OCI-LY7 (cell line): ENCODE results near the gene IST1. TPM values are rescaled to one million over a fixed set of nuclear protein-coding genes. Genes with fewer than 3 reads are reported as not detected.

Experiments
- BruUV-seq: library from RNA; stranded (reverse); fragments of 400-500 nt; replicated peaks from 2 replicates; lab custom pipeline; 2021; lab: Mats Ljungman, UMichigan
- CTCF ChIA-PET: fragments of 300-600 bp; sonication (Branson Sonifier 250); formaldehyde crosslinking; loops from one replicate; lab custom pipeline; 2022; ENCODE audit warnings: antibody characterized with exemption; ENCODE audit not compliant: unreplicated experiment; lab: Charles Lee
- POLR2A ChIA-PET: fragments of 300-600 bp; sonication (Branson Sonifier 250); formaldehyde crosslinking; loops from one replicate; lab custom pipeline; 2022; ENCODE audit warnings: antibody characterized with exemption; lab: Charles Lee
- DNase-seq: peaks from one replicate; pipeline ENCODE4 v3.0.0-alpha.2; 2015; ENCODE audit warnings: low spot score
- H2AFZ ChIP-seq: fragments of 200-600 bp; sonication (generic), shearing (Covaris generic); 2 replicates; pipeline ENCODE4 v1.6.1; 2014; ENCODE audit warnings: mild to moderate bottlenecking, antibody characterized with exemption, low read length, moderate library complexity
- H3K27ac ChIP-seq: fragments of 200-600 bp; sonication (generic); 2 replicates; pipeline ENCODE4 v1.5.1; 2014; ENCODE audit warnings: mixed run types, low read depth, mild to moderate bottlenecking, moderate library complexity, low read length, inconsistent platforms; ENCODE audit not compliant: poor library complexity, severe bottlenecking
- H3K36me3 ChIP-seq: fragments of 200-600 bp; sonication (generic); 2 replicates; pipeline ENCODE4 v1.6.1; 2014; ENCODE audit warnings: mild to moderate bottlenecking, antibody characterized with exemption, low read length, moderate library complexity, mixed read lengths; ENCODE audit not compliant: insufficient read depth
- H3K4me1 ChIP-seq: fragments of 200-600 bp; sonication (generic); 2 replicates; pipeline ENCODE4 v1.5.1; 2014; ENCODE audit warnings: mild to moderate bottlenecking, low read length; ENCODE audit not compliant: insufficient read depth, poor library complexity, severe bottlenecking
- H3K4me2 ChIP-seq: fragments of 200-600 bp; sonication (generic); 2 replicates; pipeline ENCODE4 v1.6.1; 2014; ENCODE audit warnings: mild to moderate bottlenecking, low read length
- H3K4me3 ChIP-seq: fragments of 200-600 bp; sonication (generic); 2 replicates; pipeline ENCODE4 v1.5.1; 2014; ENCODE audit warnings: mild to moderate bottlenecking, low read depth, low read length; ENCODE audit not compliant: poor library complexity, severe bottlenecking
- H3K79me2 ChIP-seq: fragments of 200-600 bp; sonication (generic); 2 replicates; pipeline ENCODE4 v1.6.1; 2016; ENCODE audit warnings: low read depth, mild to moderate bottlenecking, low read length, moderate library complexity, mixed read lengths; ENCODE audit not compliant: insufficient read depth
- H3K9me2 ChIP-seq: fragments of 200-600 bp; sonication (generic); 2 replicates; pipeline ENCODE4 v1.6.1; 2016; ENCODE audit warnings: mild to moderate bottlenecking, low read length, mixed read lengths; ENCODE audit not compliant: insufficient read depth
- H3K9me3 ChIP-seq: fragments of 200-600 bp; sonication (generic); 2 replicates; pipeline ENCODE4 v1.6.1; 2014; ENCODE audit warnings: mild to moderate bottlenecking, mixed run types, low read length, mixed read lengths
- H4K20me1 ChIP-seq: fragments of 200-600 bp; sonication (generic); 2 replicates; pipeline ENCODE4 v1.6.1; 2014; ENCODE audit warnings: mild to moderate bottlenecking, antibody characterized with exemption, low read length, moderate library complexity, mixed read lengths; ENCODE audit not compliant: insufficient read depth
- EZH2phosphoT487 ChIP-seq: fragments of 200-600 bp; sonication (generic); IDR thresholded peaks from 2 replicates; pipeline ENCODE4 v1.6.1; 2018; ENCODE audit warnings: low read depth, borderline replicate concordance, mild to moderate bottlenecking, mixed run types, antibody characterized with exemption, low read length, moderate library complexity, mixed read lengths
- intact Hi-C: fragments of 100-400 bp; cut with micrococcal nuclease; formaldehyde crosslinking; loops from one replicate; pipeline ENCODE4 v1.10.0; 2022; ENCODE audit not compliant: unreplicated experiment
- total RNA-seq, 2 experiments: library from RNA; depleted of rRNA in 1 of 2; stranded (reverse); fragments of >200 nt in 1 of 2; shearing (Covaris generic) in 1 of 2; gene quantifications; 2 replicates each; pipeline ENCODE4 v1.2.3, GENCODE V29; 2014 to 2022
- TF ChIP-seq, protein P1 (sequence below): fragments of 200-600 bp; sonication (generic); conservative IDR thresholded peaks from 2 replicates; pipeline ENCODE4 v1.5.1; 2014; ENCODE audit warnings: mild to moderate bottlenecking, antibody characterized with exemption, low read length, moderate library complexity, mixed read lengths

Gene IST1
- total RNA-seq, 2 experiments from 2014 or later = 147 to 200 TPM

DNA sequence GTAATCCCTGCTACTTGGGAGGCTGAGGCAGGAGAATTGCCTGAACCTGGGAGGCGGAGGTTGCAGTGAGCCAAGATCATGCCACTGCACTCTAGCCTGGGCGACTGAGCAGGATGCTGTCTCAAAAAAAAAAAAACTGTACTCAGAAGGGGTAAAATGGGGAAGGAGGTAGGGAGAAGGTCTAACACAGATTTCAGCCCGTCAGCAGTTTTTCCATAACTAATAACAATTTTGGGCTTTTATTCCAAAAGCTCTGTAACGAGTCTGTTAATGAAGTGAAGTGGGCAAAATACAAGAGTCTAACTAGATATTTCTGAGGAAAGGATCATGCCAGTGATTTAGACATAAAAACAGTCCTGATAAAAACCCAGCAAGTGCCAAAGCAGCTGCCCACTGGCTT, 22.1 kb upstream of the IST1 start:
- Histone ChIP-seq H2AFZ (no peak overlapping the region), H3K4me2 (no peak overlapping the region), H3K9me3 (no peaks in the 10 kb centered on the region), H3K4me1 (no peaks in the 10 kb centered on the region), H3K9me2 (no peaks in the 10 kb centered on the region), H3K36me3 (peaks cover 5% of the 10 kb centered on the region; the same call in 1 of the 2 replicates), H3K27ac (no peak overlapping the region), H4K20me1 (no peaks in the 10 kb centered on the region; the same call in 1 of the 2 replicates), H3K79me2 (no peaks in the 10 kb centered on the region), H3K4me3 (no peak overlapping the region)
- intact Hi-C loops = no loop called here
- TF ChIP-seq, protein P1, sequence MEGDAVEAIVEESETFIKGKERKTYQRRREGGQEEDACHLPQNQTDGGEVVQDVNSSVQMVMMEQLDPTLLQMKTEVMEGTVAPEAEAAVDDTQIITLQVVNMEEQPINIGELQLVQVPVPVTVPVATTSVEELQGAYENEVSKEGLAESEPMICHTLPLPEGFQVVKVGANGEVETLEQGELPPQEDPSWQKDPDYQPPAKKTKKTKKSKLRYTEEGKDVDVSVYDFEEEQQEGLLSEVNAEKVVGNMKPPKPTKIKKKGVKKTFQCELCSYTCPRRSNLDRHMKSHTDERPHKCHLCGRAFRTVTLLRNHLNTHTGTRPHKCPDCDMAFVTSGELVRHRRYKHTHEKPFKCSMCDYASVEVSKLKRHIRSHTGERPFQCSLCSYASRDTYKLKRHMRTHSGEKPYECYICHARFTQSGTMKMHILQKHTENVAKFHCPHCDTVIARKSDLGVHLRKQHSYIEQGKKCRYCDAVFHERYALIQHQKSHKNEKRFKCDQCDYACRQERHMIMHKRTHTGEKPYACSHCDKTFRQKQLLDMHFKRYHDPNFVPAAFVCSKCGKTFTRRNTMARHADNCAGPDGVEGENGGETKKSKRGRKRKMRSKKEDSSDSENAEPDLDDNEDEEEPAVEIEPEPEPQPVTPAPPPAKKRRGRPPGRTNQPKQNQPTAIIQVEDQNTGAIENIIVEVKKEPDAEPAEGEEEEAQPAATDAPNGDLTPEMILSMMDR = no peak
- no peak for TF ChIP-seq EZH2phosphoT487
- CTCF ChIA-PET = no interaction called here
- no TSS peak for BruUV-seq
- no peak for DNase-seq
- POLR2A ChIA-PET = no interaction called here

DNA sequence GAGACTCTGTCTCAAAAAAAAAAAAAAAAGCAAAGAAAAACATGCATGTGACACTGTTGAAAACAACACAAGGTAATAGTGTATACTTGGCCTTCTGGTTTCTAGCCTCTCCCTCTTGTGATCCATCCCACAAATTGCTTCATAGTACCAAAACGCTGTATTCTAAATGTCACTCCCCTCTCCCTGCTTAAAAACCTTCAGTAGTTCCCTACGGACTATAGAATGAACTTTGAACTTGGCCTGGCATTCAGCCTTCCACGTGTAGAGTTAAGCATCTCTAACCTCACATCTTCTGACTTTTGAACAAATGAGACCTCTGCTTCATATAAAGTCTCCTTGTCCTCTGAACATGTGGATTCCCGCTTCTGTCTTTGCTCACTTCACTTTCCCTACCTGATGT, 16.4 kb upstream of the IST1 start:
- POLR2A ChIA-PET = interaction anchor here (0.7 to 1.9 kb wide), 3 partner anchors 11 to 77 kb away, joined by 3 to 6 read pairs (median 3); no protein-coding TSS in a partner anchor

DNA sequence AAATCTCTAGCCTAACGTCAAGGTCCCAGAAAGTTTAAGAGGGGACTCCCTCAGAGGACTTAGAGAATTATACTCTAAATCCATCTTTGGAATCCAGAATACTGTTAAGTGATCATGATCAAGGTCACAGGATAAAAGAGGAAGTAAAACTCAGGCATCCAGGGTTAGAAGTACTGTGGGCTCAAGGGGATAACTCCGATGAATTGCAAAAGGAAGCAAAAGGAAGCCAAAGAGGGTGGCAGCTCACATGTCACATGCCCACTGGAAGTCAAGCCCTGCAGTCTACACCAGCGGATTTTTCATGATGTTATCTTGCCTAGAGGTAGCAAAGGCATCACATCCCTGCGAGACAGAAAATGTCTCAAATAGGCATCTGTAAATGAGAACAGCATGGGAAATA, 15.2 kb upstream of the IST1 start:
- Histone ChIP-seq H3K9me3 (no peaks in the 10 kb centered on the region), H2AFZ (no peak overlapping the region), H3K36me3 (peaks cover 16% of the 10 kb centered on the region), H3K4me3 (no peak overlapping the region), H3K9me2 (no peaks in the 10 kb centered on the region), H3K4me1 (peaks cover 37% of the 10 kb centered on the region), H3K27ac (no peak overlapping the region), H4K20me1 (peaks cover 6% of the 10 kb centered on the region), H3K79me2 (no peaks in the 10 kb centered on the region), H3K4me2 (peak overlapping the region; percentile 74; the same call in 1 of the 2 replicates)
- intact Hi-C loops = loop anchor here (10.0 kb wide), 2 partner anchors 215 to 315 kb away; partner anchors contain the start of genes DHX38 and TXNL4B
- BruUV-seq = no TSS peak
- TF ChIP-seq EZH2phosphoT487 = no peak
- TF ChIP-seq, protein P1 = no peak
- ChIA-PET CTCF (no interaction called here), POLR2A (interaction anchor here (0.9 to 1.9 kb wide), 3 partner anchors 12 to 81 kb away, joined by 3 to 6 read pairs (median 3); no protein-coding TSS in a partner anchor)
- DNase-seq = no peak

More for the DNA sequence above, 16.4 kb upstream of the IST1 start:
- peaks cover 33% of the 10 kb centered on the region for H3K4me1 ChIP-seq
- H3K4me2 ChIP-seq = no peak overlapping the region
- H3K79me2 ChIP-seq = no peaks in the 10 kb centered on the region
- no peaks in the 10 kb centered on the region for H3K9me2 ChIP-seq
- no peaks in the 10 kb centered on the region for H3K9me3 ChIP-seq
- no TSS peak for BruUV-seq
- H2AFZ ChIP-seq = no peak overlapping the region
- CTCF ChIA-PET = no interaction called here
- peaks cover 6% of the 10 kb centered on the region for H4K20me1 ChIP-seq
- TF ChIP-seq EZH2phosphoT487 = no peak
- TF ChIP-seq, protein P1 = no peak
- intact Hi-C loops = no loop called here
- peaks cover 16% of the 10 kb centered on the region for H3K36me3 ChIP-seq
- no peak overlapping the region for H3K4me3 ChIP-seq
- DNase-seq = no peak
- H3K27ac ChIP-seq = no peak overlapping the region
